ENCODE results near the gene SPATA24.
A peak's percentile ranks its signal among the peaks of the same experiment; 100 is the strongest.
"Not testable (repeated sequence)": the region's sequence is repeated elsewhere in the genome, so short reads cannot be mapped to it uniquely, and the experiment has no call there.

The SPATA24 gene

GRCh38 chr5:139443831-139444453 is 40.1 kb upstream of the SPATA24 start:
- no peaks in the 10 kb centered on the region for H3K9me3 ChIP-seq (ENCODE audit: severe bottlenecking)
- H3K36me3 ChIP-seq = no peaks in the 10 kb centered on the region
- TF ChIP-seq CTCF (IDR thresholded peaks at IDR 0.05; ENCODE audit: low read depth, low read length) = no peak
- DNase-seq = no peak
- no peak overlapping the region for H3K4me3 ChIP-seq (ENCODE audit: low read depth, low read length)
- no peak overlapping the region for H3K27ac ChIP-seq
- no peaks in the 10 kb centered on the region for H3K27me3 ChIP-seq (ENCODE audit: insufficient read depth, low read depth, severe bottlenecking)

GRCh38 chr5:139440416-139440815 is 36.5 kb upstream of the SPATA24 start:
- not testable (repeated sequence) for DNase-seq; H3K9me3 ChIP-seq (ENCODE audit: severe bottlenecking); H3K36me3 ChIP-seq; H3K27ac ChIP-seq; H3K27me3 ChIP-seq (ENCODE audit: insufficient read depth, low read depth, severe bottlenecking); H3K4me3 ChIP-seq (ENCODE audit: low read depth, low read length)

GRCh38 chr5:139439013-139439903 is 35.4 kb upstream of the SPATA24 start, which contains the start of gene DNAJC18:
Gene DNAJC18 (minus strand): TSS chr5:139439525. CDS start chr5:139439445, 80 bp downstream.
- no peak for TF ChIP-seq CTCF (IDR thresholded peaks at IDR 0.05; ENCODE audit: low read depth, low read length)
- H3K9me3 ChIP-seq (ENCODE audit: severe bottlenecking) = no peaks in the 10 kb centered on the region
- peak within 1 kb of the TSS; percentile 85 for H3K27ac ChIP-seq
- H3K4me3 ChIP-seq (ENCODE audit: low read depth, low read length) = peak within 1 kb of the TSS; percentile 78
- peak; percentile 95 for DNase-seq
- no peaks in the 10 kb centered on the region for H3K27me3 ChIP-seq (ENCODE audit: insufficient read depth, low read depth, severe bottlenecking)
- peaks cover 13% of the 10 kb centered on the region for H3K36me3 ChIP-seq

- H3K36me3 ChIP-seq = peaks cover 13% of the 10 kb centered on the region
- H3K27ac ChIP-seq = no peak overlapping the region; the same call in 1 of the 2 replicates
- TF ChIP-seq CTCF (IDR thresholded peaks at IDR 0.05; ENCODE audit: low read depth, low read length) = no peak
- H3K4me3 ChIP-seq (ENCODE audit: low read depth, low read length) = peak overlapping the region; percentile 78
- DNase-seq = no peak
- no peaks in the 10 kb centered on the region for H3K9me3 ChIP-seq (ENCODE audit: severe bottlenecking)
- no peaks in the 10 kb centered on the region for H3K27me3 ChIP-seq (ENCODE audit: insufficient read depth, low read depth, severe bottlenecking)
These were observed 34.8 kb upstream of the SPATA24 start for GRCh38 chr5:139438707-139439012.

- Histone ChIP-seq H3K27me3 (ENCODE audit: insufficient read depth, low read depth, severe bottlenecking) (no peaks in the 10 kb centered on the region), H3K36me3 (peaks cover 13% of the 10 kb centered on the region), H3K9me3 (ENCODE audit: severe bottlenecking) (no peaks in the 10 kb centered on the region), H3K4me3 (ENCODE audit: low read depth, low read length) (no peak overlapping the region), H3K27ac (no peak overlapping the region)
- TF ChIP-seq CTCF (IDR thresholded peaks at IDR 0.05; ENCODE audit: low read depth, low read length) = no peak
- no peak for DNase-seq
These were observed 31.8 kb upstream of the SPATA24 start for GRCh38 chr5:139435676-139436075.

- no peak overlapping the region for H3K4me3 ChIP-seq (ENCODE audit: low read depth, low read length)
- peaks cover 7% of the 10 kb centered on the region for H3K36me3 ChIP-seq
- TF ChIP-seq CTCF (IDR thresholded peaks at IDR 0.05; ENCODE audit: low read depth, low read length) = no peak
These were observed 27.8 kb upstream of the SPATA24 start for GRCh38 chr5:139431706-139432105.

More at GRCh38 chr5:139431706-139432105, 27.8 kb upstream of the SPATA24 start:
- no peaks in the 10 kb centered on the region for H3K27me3 ChIP-seq (ENCODE audit: insufficient read depth, low read depth, severe bottlenecking)
- H3K27ac ChIP-seq = no peak overlapping the region
- no peaks in the 10 kb centered on the region for H3K9me3 ChIP-seq (ENCODE audit: severe bottlenecking)
- no peak for DNase-seq
